CD4-positive, alpha-beta T cell treated with Interleukin-6 for 4 hours (primary cell): Measurements from ENCODE around the gene MB21D2.
A peak's percentile ranks its signal among the peaks of the same experiment; 100 is the strongest.
"Not testable (repeated sequence)": the region's sequence is repeated elsewhere in the genome, so short reads cannot be mapped to it uniquely, and the experiment has no call there.

Experiments used
- DNase-seq: peaks from one replicate; pipeline ENCODE4 v3.0.0-alpha.2; 2020; ENCODE audit warnings: mixed read lengths

The MB21D2 gene

GRCh38 chr3:192917404-192918274, at the start of gene MB21D2:
MB21D2 (minus strand) TSS chr3:192917856; CDS start chr3:192917840, 16 bp downstream.
- peak; percentile 75 for DNase-seq

- not testable (repeated sequence) for DNase-seq
These were observed 47.5 kb upstream of the MB21D2 start for GRCh38 chr3:192964959-192965719.

GRCh38 chr3:192959773-192960172, 42.1 kb upstream of the MB21D2 start:
- no peak for DNase-seq

GRCh38 chr3:192958219-192958872, 40.7 kb upstream of the MB21D2 start:
- DNase-seq, result no peak

GRCh38 chr3:192957441-192958021, 39.9 kb upstream of the MB21D2 start:
- no peak for DNase-seq

- no peak for DNase-seq
These were observed 36.3 kb upstream of the MB21D2 start for GRCh38 chr3:192953926-192954325.

GRCh38 chr3:192947421-192947820, 29.8 kb upstream of the MB21D2 start:
- DNase-seq, result no peak

GRCh38 chr3:192943393-192943792, 25.7 kb upstream of the MB21D2 start:
- no peak for DNase-seq

GRCh38 chr3:192942625-192943024, 25.0 kb upstream of the MB21D2 start:
- no peak for DNase-seq

GRCh38 chr3:192940129-192940528, 22.5 kb upstream of the MB21D2 start:
- no peak for DNase-seq

- DNase-seq, result no peak
These were observed 17.8 kb upstream of the MB21D2 start for GRCh38 chr3:192935441-192935840.

- DNase-seq, result no peak
These were observed 16.3 kb upstream of the MB21D2 start for GRCh38 chr3:192933779-192934460.

GRCh38 chr3:192933259-192933658, 15.6 kb upstream of the MB21D2 start:
- no peak for DNase-seq

GRCh38 chr3:192931825-192932224, 14.2 kb upstream of the MB21D2 start:
- DNase-seq, result no peak

- DNase-seq, result no peak
These were observed 12.9 kb upstream of the MB21D2 start for GRCh38 chr3:192930577-192930976.

GRCh38 chr3:192929755-192930547, 12.3 kb upstream of the MB21D2 start:
- no peak for DNase-seq

GRCh38 chr3:192929146-192929545, 11.5 kb upstream of the MB21D2 start:
- no peak for DNase-seq

GRCh38 chr3:192928720-192929119, 11.1 kb upstream of the MB21D2 start:
- no peak for DNase-seq

- no peak for DNase-seq
These were observed 10.4 kb upstream of the MB21D2 start for GRCh38 chr3:192928016-192928415.

- DNase-seq, result no peak
These were observed 9.4 kb upstream of the MB21D2 start for GRCh38 chr3:192927016-192927415.

GRCh38 chr3:192923731-192924130, 6.1 kb upstream of the MB21D2 start:
- DNase-seq, result no peak

GRCh38 chr3:192921793-192922192, 4.1 kb upstream of the MB21D2 start:
- DNase-seq, result no peak
